ENCODE measurements around the gene FLNA. TPM values are rescaled to one million over a fixed set of nuclear protein-coding genes. Genes with fewer than 3 reads are reported as not detected.

The FLNA gene
- total and polyA plus RNA-seq, 2 donors, result 164 to 412 TPM

- WGBS, result 93% methylated on average over 10 of the region's 10 CpGs
- Histone ChIP-seq H3K4me3 (ENCODE audit: low read length in 2 of 2) (no peak overlapping the region), H3K9me3 (ENCODE audit: control insufficient read depth in 2 of 2, insufficient read depth in 1 of 2, low read length in 1 of 2) (no peaks in the 10 kb centered on the region), H3K27ac (ENCODE audit: low read depth in 1 of 2, low read length in 1 of 2) (no peak overlapping the region), H3K27me3 (ENCODE audit: control insufficient read depth in 2 of 2, insufficient read depth in 1 of 2, low read length in 1 of 2) (no peaks in the 10 kb centered on the region), H3K4me1 (ENCODE audit: control insufficient read depth in 2 of 2, insufficient read depth in 2 of 2, low read length in 2 of 2) (peaks cover 0 to 2% of the 10 kb centered on the region in 2 donors), H3K36me3 (ENCODE audit: control insufficient read depth in 2 of 2, insufficient read depth in 2 of 2, low read length in 1 of 2) (no peaks in the 10 kb centered on the region)
- no peak for DNase-seq (ENCODE audit: low read depth in 6 of 9, low spot score in 9 of 9)
Observed at GRCh38 chrX:154334496-154334895, 39.9 kb downstream of the FLNA start.

- Histone ChIP-seq H3K27ac (ENCODE audit: low read depth in 1 of 2, low read length in 1 of 2) (no peak overlapping the region), H3K4me3 (ENCODE audit: low read length in 2 of 2) (no peak overlapping the region), H3K36me3 (ENCODE audit: control insufficient read depth in 2 of 2, insufficient read depth in 2 of 2, low read length in 1 of 2) (no peaks in the 10 kb centered on the region), H3K27me3 (ENCODE audit: control insufficient read depth in 2 of 2, insufficient read depth in 1 of 2, low read length in 1 of 2) (no peaks in the 10 kb centered on the region), H3K4me1 (ENCODE audit: control insufficient read depth in 2 of 2, insufficient read depth in 2 of 2, low read length in 2 of 2) (peaks cover 0 to 4% of the 10 kb centered on the region in 2 donors), H3K9me3 (ENCODE audit: control insufficient read depth in 2 of 2, insufficient read depth in 1 of 2, low read length in 1 of 2) (no peaks in the 10 kb centered on the region)
- DNase-seq (ENCODE audit: low read depth in 6 of 9, low spot score in 9 of 9), result no peak
- WGBS, result 60% methylated on average over 6 of the region's 6 CpGs
Observed at GRCh38 chrX:154333837-154334271, 40.6 kb downstream of the FLNA start.

DNA sequence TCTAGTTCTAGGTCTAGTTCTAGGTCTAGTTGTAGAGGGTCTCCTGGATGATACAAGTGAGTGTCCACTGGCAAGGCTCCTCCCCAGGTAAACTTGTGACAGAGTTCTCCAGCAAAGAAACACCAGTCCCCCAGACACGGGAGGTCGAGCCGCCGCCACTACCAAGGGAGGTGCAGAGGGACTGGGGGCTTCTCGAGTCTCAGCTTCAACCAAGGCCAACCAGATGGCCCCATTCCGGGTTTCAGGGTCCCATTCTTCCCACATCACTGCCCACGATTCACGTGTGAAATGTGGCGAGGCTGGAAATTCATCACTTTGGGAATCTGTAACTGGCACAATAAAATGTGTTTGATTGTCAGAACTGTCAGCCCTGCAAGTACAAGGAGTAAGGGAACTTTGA lies 41.3 kb downstream of the FLNA start:
- 98% methylated on average over 9 of the region's 9 CpGs for WGBS
- H3K4me1 ChIP-seq (ENCODE audit: control insufficient read depth in 2 of 2, insufficient read depth in 2 of 2, low read length in 2 of 2), result peaks cover 0 to 8% of the 10 kb centered on the region in 2 donors
- H3K27me3 ChIP-seq (ENCODE audit: control insufficient read depth in 2 of 2, insufficient read depth in 1 of 2, low read length in 1 of 2), result no peaks in the 10 kb centered on the region
- H3K9me3 ChIP-seq (ENCODE audit: control insufficient read depth in 2 of 2, insufficient read depth in 1 of 2, low read length in 1 of 2), result no peaks in the 10 kb centered on the region
- no peak overlapping the region for H3K27ac ChIP-seq (ENCODE audit: low read depth in 1 of 2, low read length in 1 of 2)
- H3K4me3 ChIP-seq (ENCODE audit: low read length in 2 of 2), result no peak overlapping the region
- DNase-seq (ENCODE audit: low read depth in 6 of 9, low spot score in 9 of 9), result no peak
- H3K36me3 ChIP-seq (ENCODE audit: control insufficient read depth in 2 of 2, insufficient read depth in 2 of 2, low read length in 1 of 2), result no peaks in the 10 kb centered on the region

GRCh38 chrX:154332561-154332960 lies 41.9 kb downstream of the FLNA start:
- 99% methylated on average over 29 of the region's 29 CpGs for WGBS
- no peak for DNase-seq (ENCODE audit: low read depth in 6 of 9, low spot score in 9 of 9)

DNA sequence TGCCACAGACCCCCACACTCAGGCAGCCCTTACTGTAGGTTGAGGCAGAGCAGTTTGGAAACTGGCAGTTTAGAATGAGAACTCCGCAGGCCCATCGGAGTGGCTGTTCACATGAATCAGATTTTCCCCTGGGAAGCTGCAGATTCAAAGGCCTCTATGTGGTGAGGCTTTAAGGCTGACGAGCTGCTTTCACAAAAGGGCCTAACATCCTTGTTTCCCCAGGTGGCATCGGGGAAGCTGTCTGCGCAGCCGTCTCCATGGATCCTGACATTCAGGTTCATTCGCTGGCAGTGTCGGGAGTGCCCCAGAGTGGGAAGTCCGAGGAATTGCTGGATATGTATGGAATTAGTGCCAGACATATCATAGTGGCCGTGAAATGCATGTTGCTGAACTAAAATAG lies 45.1 kb downstream of the FLNA start:
- peaks cover 0 to 28% of the 10 kb centered on the region in 2 donors for H3K4me1 ChIP-seq (ENCODE audit: control insufficient read depth in 2 of 2, insufficient read depth in 2 of 2, low read length in 2 of 2)
- H3K36me3 ChIP-seq (ENCODE audit: control insufficient read depth in 2 of 2, insufficient read depth in 2 of 2, low read length in 1 of 2), result no peaks in the 10 kb centered on the region
- 96% methylated on average over 10 of the region's 10 CpGs for WGBS
- H3K4me3 ChIP-seq (ENCODE audit: low read length in 2 of 2), result no peak overlapping the region
- no peak for DNase-seq (ENCODE audit: low read depth in 6 of 9, low spot score in 9 of 9)
- H3K27me3 ChIP-seq (ENCODE audit: control insufficient read depth in 2 of 2, insufficient read depth in 1 of 2, low read length in 1 of 2), result no peaks in the 10 kb centered on the region
- no peaks in the 10 kb centered on the region for H3K9me3 ChIP-seq (ENCODE audit: control insufficient read depth in 2 of 2, insufficient read depth in 1 of 2, low read length in 1 of 2)
- H3K27ac ChIP-seq (ENCODE audit: low read depth in 1 of 2, low read length in 1 of 2), result no peak overlapping the region

More at GRCh38 chrX:154332561-154332960, 41.9 kb downstream of the FLNA start:
- Histone ChIP-seq H3K9me3 (ENCODE audit: control insufficient read depth in 2 of 2, insufficient read depth in 1 of 2, low read length in 1 of 2) (no peaks in the 10 kb centered on the region), H3K27ac (ENCODE audit: low read depth in 1 of 2, low read length in 1 of 2) (no peak overlapping the region), H3K27me3 (ENCODE audit: control insufficient read depth in 2 of 2, insufficient read depth in 1 of 2, low read length in 1 of 2) (no peaks in the 10 kb centered on the region), H3K36me3 (ENCODE audit: control insufficient read depth in 2 of 2, insufficient read depth in 2 of 2, low read length in 1 of 2) (no peaks in the 10 kb centered on the region), H3K4me3 (ENCODE audit: low read length in 2 of 2) (no peak overlapping the region), H3K4me1 (ENCODE audit: control insufficient read depth in 2 of 2, insufficient read depth in 2 of 2, low read length in 2 of 2) (peaks cover 0 to 14% of the 10 kb centered on the region in 2 donors)

DNA sequence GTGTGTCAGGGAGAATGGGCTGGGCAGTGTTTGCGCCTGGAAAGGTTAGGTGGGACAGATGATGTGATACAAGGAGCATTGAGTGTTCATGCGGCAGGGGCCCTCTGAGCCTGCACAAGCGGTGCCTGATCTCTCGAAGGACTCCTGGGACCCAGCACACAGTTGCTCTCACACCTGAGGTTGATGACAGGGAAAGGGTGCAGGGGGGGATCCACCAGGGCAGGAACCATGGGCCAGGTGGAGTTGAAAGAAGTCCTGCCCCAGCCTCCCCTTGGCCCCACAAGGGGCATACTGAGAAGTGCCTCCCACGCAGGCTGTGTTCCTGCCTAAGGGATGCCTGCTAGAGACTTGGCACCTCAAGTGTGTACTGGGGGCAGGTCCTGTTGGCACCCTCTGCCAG lies 45.8 kb downstream of the FLNA start:
- H3K36me3 ChIP-seq (ENCODE audit: control insufficient read depth in 2 of 2, insufficient read depth in 2 of 2, low read length in 1 of 2), result no peaks in the 10 kb centered on the region

GRCh38 chrX:154327038-154327820 lies 47.2 kb downstream of the FLNA start:
- Histone ChIP-seq H3K4me1 (ENCODE audit: control insufficient read depth in 2 of 2, insufficient read depth in 2 of 2, low read length in 2 of 2) (peaks cover 0 to 28% of the 10 kb centered on the region in 2 donors), H3K9me3 (ENCODE audit: control insufficient read depth in 2 of 2, insufficient read depth in 1 of 2, low read length in 1 of 2) (no peaks in the 10 kb centered on the region), H3K36me3 (ENCODE audit: control insufficient read depth in 2 of 2, insufficient read depth in 2 of 2, low read length in 1 of 2) (no peaks in the 10 kb centered on the region), H3K27me3 (ENCODE audit: control insufficient read depth in 2 of 2, insufficient read depth in 1 of 2, low read length in 1 of 2) (no peaks in the 10 kb centered on the region), H3K27ac (ENCODE audit: low read depth in 1 of 2, low read length in 1 of 2) (peak overlapping the region; percentile 28 to 70), H3K4me3 (ENCODE audit: low read length in 2 of 2) (no peak overlapping the region)
- peak in 8 of 9 donors; percentile 21 to 80 (median 46) for DNase-seq (ENCODE audit: low read depth in 6 of 9, low spot score in 9 of 9)
- WGBS, result 43% methylated on average over 11 of the region's 11 CpGs

More for the DNA sequence above, 45.8 kb downstream of the FLNA start:
- Histone ChIP-seq H3K9me3 (ENCODE audit: control insufficient read depth in 2 of 2, insufficient read depth in 1 of 2, low read length in 1 of 2) (no peaks in the 10 kb centered on the region), H3K27ac (ENCODE audit: low read depth in 1 of 2, low read length in 1 of 2) (no peak overlapping the region), H3K27me3 (ENCODE audit: control insufficient read depth in 2 of 2, insufficient read depth in 1 of 2, low read length in 1 of 2) (no peaks in the 10 kb centered on the region), H3K4me1 (ENCODE audit: control insufficient read depth in 2 of 2, insufficient read depth in 2 of 2, low read length in 2 of 2) (peaks cover 0 to 28% of the 10 kb centered on the region in 2 donors), H3K4me3 (ENCODE audit: low read length in 2 of 2) (no peak overlapping the region)
- 98% methylated on average over 5 of the region's 5 CpGs for WGBS
- no peak for DNase-seq (ENCODE audit: low read depth in 6 of 9, low spot score in 9 of 9)

DNA sequence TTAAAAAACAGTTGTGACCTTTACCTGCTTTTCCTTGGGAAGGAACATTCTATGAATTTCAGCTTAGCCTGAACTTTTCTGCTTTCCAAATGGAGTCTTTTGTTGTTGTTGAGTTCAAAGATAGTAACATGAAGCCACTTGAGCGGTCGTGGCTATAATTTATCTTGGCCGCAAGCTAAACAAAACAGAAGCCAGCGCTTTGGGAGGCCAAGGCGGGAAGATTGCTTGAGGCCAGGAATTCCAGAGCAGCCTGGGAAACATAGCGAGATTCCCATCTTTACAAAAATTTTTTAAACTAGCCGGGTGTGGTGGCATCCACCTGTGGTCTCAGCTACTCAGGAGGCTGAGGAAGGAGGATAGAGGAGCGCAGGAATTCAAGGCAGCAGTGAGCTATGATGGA lies 48.9 kb downstream of the FLNA start:
- Histone ChIP-seq H3K27me3 (ENCODE audit: control insufficient read depth in 2 of 2, insufficient read depth in 1 of 2, low read length in 1 of 2) (no peaks in the 10 kb centered on the region), H3K27ac (ENCODE audit: low read depth in 1 of 2, low read length in 1 of 2) (no peak overlapping the region), H3K9me3 (ENCODE audit: control insufficient read depth in 2 of 2, insufficient read depth in 1 of 2, low read length in 1 of 2) (no peaks in the 10 kb centered on the region), H3K4me1 (ENCODE audit: control insufficient read depth in 2 of 2, insufficient read depth in 2 of 2, low read length in 2 of 2) (peaks cover 0 to 41% of the 10 kb centered on the region in 2 donors), H3K36me3 (ENCODE audit: control insufficient read depth in 2 of 2, insufficient read depth in 2 of 2, low read length in 1 of 2) (no peaks in the 10 kb centered on the region), H3K4me3 (ENCODE audit: low read length in 2 of 2) (no peak overlapping the region)
- no peak for DNase-seq (ENCODE audit: low read depth in 6 of 9, low spot score in 9 of 9)
- 92% methylated on average over 8 of the region's 8 CpGs for WGBS

DNA sequence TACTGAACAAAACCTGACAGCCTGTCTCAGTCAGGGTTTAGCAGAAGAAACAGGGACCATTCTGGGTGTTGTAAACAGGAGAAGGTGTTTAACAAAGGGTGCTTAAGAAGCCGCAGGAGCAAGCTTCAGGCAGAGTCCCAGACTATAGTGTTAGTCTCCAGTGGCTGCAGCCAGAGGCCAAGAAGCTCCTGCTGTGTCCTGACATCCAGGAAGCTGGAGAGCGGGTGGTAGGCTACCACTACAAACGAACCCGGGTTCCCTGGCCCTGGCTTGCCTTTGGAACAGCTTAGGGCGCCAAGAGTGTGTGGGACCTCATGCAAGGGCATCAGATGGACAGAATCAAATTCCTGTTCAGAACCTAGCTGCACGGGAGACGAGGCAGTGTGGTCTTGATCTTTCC lies 50.9 kb downstream of the FLNA start:
- WGBS, result 87% methylated on average over 7 of the region's 7 CpGs
- Histone ChIP-seq H3K9me3 (ENCODE audit: control insufficient read depth in 2 of 2, insufficient read depth in 1 of 2, low read length in 1 of 2) (no peaks in the 10 kb centered on the region), H3K4me1 (ENCODE audit: control insufficient read depth in 2 of 2, insufficient read depth in 2 of 2, low read length in 2 of 2) (peaks cover 0 to 36% of the 10 kb centered on the region in 2 donors), H3K27me3 (ENCODE audit: control insufficient read depth in 2 of 2, insufficient read depth in 1 of 2, low read length in 1 of 2) (no peaks in the 10 kb centered on the region), H3K27ac (ENCODE audit: low read depth in 1 of 2, low read length in 1 of 2) (no peak overlapping the region), H3K36me3 (ENCODE audit: control insufficient read depth in 2 of 2, insufficient read depth in 2 of 2, low read length in 1 of 2) (no peaks in the 10 kb centered on the region), H3K4me3 (ENCODE audit: low read length in 2 of 2) (no peak overlapping the region)
- no peak for DNase-seq (ENCODE audit: low read depth in 6 of 9, low spot score in 9 of 9)
